GM23338 (cell line): ENCODE data around the gene U2SURP. TPM values are rescaled to one million over a fixed set of nuclear protein-coding genes. Genes with fewer than 3 reads are reported as not detected.
"Not testable (repeated sequence)": the region's sequence is repeated elsewhere in the genome, so short reads cannot be mapped to it uniquely, and the experiment has no call there.

Source experiments
- ATAC-seq: fragments of 200-7000 bp; cut with Tn5 transposase; 3 replicates; pipeline ENCODE4 v1.9.1; 2020
- DNase-seq: peaks from one replicate; pipeline ENCODE4 v3.0.0-alpha.2; 2015; ENCODE audit warnings: low spot score
- H2AFZ ChIP-seq: fragments of 200-600 bp; sonication (generic); 2 replicates; pipeline ENCODE4 v1.8.0; 2016; ENCODE audit warnings: antibody characterized with exemption, mild to moderate bottlenecking, moderate library complexity
- H3F3A ChIP-seq: fragments of 200-600 bp; sonication (generic); replicated peaks from 2 replicates; pipeline ENCODE4 v1.8.0; 2017; ENCODE audit warnings: antibody characterized with exemption, mixed run types, low read depth
- H3K27ac ChIP-seq: fragments of 200-600 bp; sonication (generic); 2 replicates; pipeline ENCODE4 v1.6.1; 2016; ENCODE audit warnings: low read depth
- H3K27me3 ChIP-seq: fragments of 200-600 bp; sonication (generic); 2 replicates; pipeline ENCODE4 v1.8.0; 2016; ENCODE audit warnings: mild to moderate bottlenecking, mixed run types, moderate library complexity; ENCODE audit not compliant: insufficient read depth
- H3K36me3 ChIP-seq: fragments of 200-600 bp; sonication (generic); 2 replicates; pipeline ENCODE4 v1.8.0; 2016; ENCODE audit warnings: mild to moderate bottlenecking; ENCODE audit not compliant: insufficient read depth
- H3K4me1 ChIP-seq: fragments of 200-600 bp; sonication (generic); 2 replicates; pipeline ENCODE4 v1.8.0; 2016; ENCODE audit warnings: mild to moderate bottlenecking, moderate library complexity; ENCODE audit not compliant: insufficient read depth
- H3K4me2 ChIP-seq: fragments of 200-600 bp; sonication (generic); 2 replicates; pipeline ENCODE4 v1.7.1; 2017; ENCODE audit warnings: mixed run types
- H3K4me3 ChIP-seq: fragments of 200-600 bp; sonication (generic); 2 replicates; pipeline ENCODE4 v1.6.1; 2016; ENCODE audit warnings: mixed run types
- H3K79me2 ChIP-seq: fragments of 200-600 bp; sonication (generic); replicated peaks from 2 replicates; pipeline ENCODE4 v1.8.0; 2017; ENCODE audit warnings: mild to moderate bottlenecking; ENCODE audit not compliant: insufficient read depth
- H3K9me2 ChIP-seq: fragments of 200-600 bp; sonication (generic); 2 replicates; pipeline ENCODE4 v1.8.0; 2017; ENCODE audit not compliant: insufficient read depth
- H4K20me1 ChIP-seq: fragments of 200-600 bp; sonication (generic); replicated peaks from 2 replicates; pipeline ENCODE4 v1.8.0; 2017; ENCODE audit warnings: mild to moderate bottlenecking; ENCODE audit not compliant: insufficient read depth
- H3K27ac Mint-ChIP-seq: 2 replicates; pipeline ENCODE4 v1.8.0; 2020; ENCODE audit warnings: inconsistent platforms, mild to moderate bottlenecking, moderate library complexity, mixed read lengths
- H3K27me3 Mint-ChIP-seq: 3 replicates; pipeline ENCODE4 v1.8.0; 2022; ENCODE audit warnings: low read depth, mild to moderate bottlenecking, moderate library complexity, mixed read lengths, inconsistent platforms; ENCODE audit not compliant: insufficient read depth, poor library complexity
- H3K36me3 Mint-ChIP-seq: 3 replicates; pipeline ENCODE4 v1.8.0; 2021; ENCODE audit warnings: low read depth, mild to moderate bottlenecking, inconsistent platforms, moderate library complexity, mixed read lengths
- H3K4me1 Mint-ChIP-seq: 3 replicates; pipeline ENCODE4 v1.8.0; 2020; ENCODE audit warnings: mild to moderate bottlenecking, inconsistent platforms, mixed read lengths
- H3K4me3 Mint-ChIP-seq: 3 replicates; pipeline ENCODE4 v1.8.0; 2021; ENCODE audit warnings: moderate library complexity, mild to moderate bottlenecking, inconsistent platforms, mixed read lengths
- H3K9me3 Mint-ChIP-seq: 3 replicates; pipeline ENCODE4 v1.8.0; 2020; ENCODE audit warnings: moderate library complexity, mild to moderate bottlenecking, inconsistent platforms, mixed read lengths
- CREB1 ChIP-seq: fragments of 250-450 bp; sonication (Bioruptor Pico); IDR thresholded peaks from 2 replicates; pipeline ENCODE4 v1.5.0; 2020; ENCODE audit warnings: low read depth, mild to moderate bottlenecking, moderate library complexity
- CTCF ChIP-seq, 2 experiments: fragments of 200-600 bp in 1 of 2; sonication (generic) in 1 of 2; conservative IDR thresholded peaks; 2 replicates each; pipeline versions ENCODE4 v1.5.1 to v1.6.1; 2016 to 2017; ENCODE audit warnings: antibody characterized with exemption in 2 of 2, low read depth in 2 of 2, mild to moderate bottlenecking in 2 of 2, moderate library complexity in 1 of 2
- EZH2 ChIP-seq: fragments of 200-600 bp; sonication (generic); IDR thresholded peaks from one replicate; pipeline ENCODE4 v1.8.0; 2017; ENCODE audit warnings: antibody characterized with exemption, mild to moderate bottlenecking, low read depth; ENCODE audit not compliant: unreplicated experiment
- EZH2phosphoT487 ChIP-seq: fragments of 200-600 bp; sonication (generic); IDR thresholded peaks from one replicate; pipeline ENCODE4 v1.8.1; 2018; ENCODE audit warnings: antibody characterized with exemption; ENCODE audit not compliant: unreplicated experiment
- JUNB ChIP-seq: IDR thresholded peaks from one replicate; pipeline ENCODE4 v1.6.1; 2016; ENCODE audit warnings: antibody characterized with exemption; ENCODE audit not compliant: unreplicated experiment
- NANOG ChIP-seq: IDR thresholded peaks from 2 replicates; pipeline ENCODE4 v1.6.1; 2016; ENCODE audit warnings: antibody characterized with exemption, borderline replicate concordance
- ZNF114 ChIP-seq: fragments of 250-450 bp; sonication (Bioruptor Pico); IDR thresholded peaks from 2 replicates; pipeline ENCODE4 v1.5.0; 2020; ENCODE audit warnings: mild to moderate bottlenecking, moderate library complexity
- polyA plus RNA-seq: library from polyadenylated mRNA; unstranded; fragments of >200 nt; fragmentation: Nextera tagmentation; extraction: Ambion mirVana; gene quantifications from 2 replicates; pipeline ENCODE4 v1.2.1, GENCODE V29; 2016
- total RNA-seq: library from RNA; depleted of rRNA; stranded (reverse); fragments of >200 nt; shearing (Covaris generic); gene quantifications from 2 replicates; pipeline ENCODE4 v1.2.3, GENCODE V29; 2014
- TF ChIP-seq, protein P1 (sequence below): IDR thresholded peaks from 2 replicates; pipeline ENCODE4 v1.6.1; 2016; ENCODE audit warnings: antibody characterized with exemption
- TF ChIP-seq, protein P2 (sequence below): IDR thresholded peaks from one replicate; pipeline ENCODE4 v1.6.1; 2018; ENCODE audit warnings: antibody characterized with exemption; ENCODE audit not compliant: unreplicated experiment
- TF ChIP-seq, protein P3 (sequence below): fragments of 250-450 bp; sonication (Bioruptor Pico); IDR thresholded peaks from 2 replicates; pipeline ENCODE4 v1.5.0; 2020; ENCODE audit warnings: mild to moderate bottlenecking, moderate library complexity

The U2SURP gene
- total and polyA plus RNA-seq, 2 experiments from 2014 or later: 116 to 372 TPM

- not testable (repeated sequence) for H4K20me1 ChIP-seq, H3K27ac Mint-ChIP-seq, H3K36me3 ChIP-seq, H3K36me3 Mint-ChIP-seq, H3K4me3 Mint-ChIP-seq, H3K79me2 ChIP-seq, ATAC-seq, H3K9me3 Mint-ChIP-seq, H3F3A ChIP-seq, H2AFZ ChIP-seq, H3K9me2 ChIP-seq, H3K4me2 ChIP-seq, H3K27me3 ChIP-seq, H3K27me3 Mint-ChIP-seq, DNase-seq, H3K4me3 ChIP-seq, H3K27ac ChIP-seq
- H3K4me1 Mint-ChIP-seq: peaks cover 22% of the 10 kb centered on the region
- peaks cover 22% of the 10 kb centered on the region for H3K4me1 ChIP-seq
These were observed 72.6 kb downstream of the U2SURP start for GRCh38 chr3:143073983-143074382.

DNA sequence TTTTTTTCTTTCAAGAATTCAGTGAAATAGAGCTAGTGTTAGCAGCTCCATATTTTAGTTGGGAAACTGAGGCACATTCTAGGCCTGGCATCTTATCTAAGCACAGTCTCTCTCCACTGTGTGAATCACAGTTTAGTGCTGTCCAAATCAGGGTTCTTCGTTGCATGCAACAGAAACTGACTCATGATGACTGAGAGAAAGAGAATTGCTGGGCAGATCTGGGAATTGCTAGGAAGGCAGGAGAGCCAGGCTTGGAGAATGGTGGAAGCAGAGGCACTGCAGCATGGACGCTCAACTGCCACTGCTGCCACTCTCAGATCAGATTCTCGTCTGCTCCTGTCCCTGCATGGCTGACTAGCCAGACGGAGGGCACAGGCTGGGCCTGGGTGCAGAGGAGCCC lies 77.5 kb downstream of the U2SURP start:
- Histone ChIP-seq H3K4me3 (no peak overlapping the region), H3K4me2 (no peak overlapping the region), H3K27ac (no peak overlapping the region), H3K9me2 (no peaks in the 10 kb centered on the region), H3F3A (no peaks in the 10 kb centered on the region), H3K4me1 (no peaks in the 10 kb centered on the region), H3K27me3 (no peaks in the 10 kb centered on the region), H4K20me1 (no peaks in the 10 kb centered on the region), H2AFZ (no peak overlapping the region), H3K36me3 (no peaks in the 10 kb centered on the region), H3K79me2 (no peaks in the 10 kb centered on the region)
- no peak overlapping the region for H3K27ac Mint-ChIP-seq
- ATAC-seq (no peak), DNase-seq (no peak)
- peaks cover 4% of the 10 kb centered on the region; the same call in 1 of the 3 replicates for H3K36me3 Mint-ChIP-seq
- H3K4me1 Mint-ChIP-seq: peaks cover 6% of the 10 kb centered on the region; the same call in 2 of the 3 replicates
- H3K9me3 Mint-ChIP-seq: peaks cover 4% of the 10 kb centered on the region
- peaks cover 2% of the 10 kb centered on the region for H3K27me3 Mint-ChIP-seq
- H3K4me3 Mint-ChIP-seq: no peak overlapping the region
- TF ChIP-seq, protein P1, sequence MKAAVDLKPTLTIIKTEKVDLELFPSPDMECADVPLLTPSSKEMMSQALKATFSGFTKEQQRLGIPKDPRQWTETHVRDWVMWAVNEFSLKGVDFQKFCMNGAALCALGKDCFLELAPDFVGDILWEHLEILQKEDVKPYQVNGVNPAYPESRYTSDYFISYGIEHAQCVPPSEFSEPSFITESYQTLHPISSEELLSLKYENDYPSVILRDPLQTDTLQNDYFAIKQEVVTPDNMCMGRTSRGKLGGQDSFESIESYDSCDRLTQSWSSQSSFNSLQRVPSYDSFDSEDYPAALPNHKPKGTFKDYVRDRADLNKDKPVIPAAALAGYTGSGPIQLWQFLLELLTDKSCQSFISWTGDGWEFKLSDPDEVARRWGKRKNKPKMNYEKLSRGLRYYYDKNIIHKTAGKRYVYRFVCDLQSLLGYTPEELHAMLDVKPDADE: no peak
- TF ChIP-seq EZH2phosphoT487 (no peak), EZH2 (no peak), JUNB (no peak), CREB1 (no peak), NANOG (no peak), ZNF114 (CRISPR knock-in tag) (no peak), CTCF (conservative IDR thresholded peaks at IDR 0.05; ENCODE audit: low read depth in 2 of 2) (no peak)
- TF ChIP-seq, protein P2, sequence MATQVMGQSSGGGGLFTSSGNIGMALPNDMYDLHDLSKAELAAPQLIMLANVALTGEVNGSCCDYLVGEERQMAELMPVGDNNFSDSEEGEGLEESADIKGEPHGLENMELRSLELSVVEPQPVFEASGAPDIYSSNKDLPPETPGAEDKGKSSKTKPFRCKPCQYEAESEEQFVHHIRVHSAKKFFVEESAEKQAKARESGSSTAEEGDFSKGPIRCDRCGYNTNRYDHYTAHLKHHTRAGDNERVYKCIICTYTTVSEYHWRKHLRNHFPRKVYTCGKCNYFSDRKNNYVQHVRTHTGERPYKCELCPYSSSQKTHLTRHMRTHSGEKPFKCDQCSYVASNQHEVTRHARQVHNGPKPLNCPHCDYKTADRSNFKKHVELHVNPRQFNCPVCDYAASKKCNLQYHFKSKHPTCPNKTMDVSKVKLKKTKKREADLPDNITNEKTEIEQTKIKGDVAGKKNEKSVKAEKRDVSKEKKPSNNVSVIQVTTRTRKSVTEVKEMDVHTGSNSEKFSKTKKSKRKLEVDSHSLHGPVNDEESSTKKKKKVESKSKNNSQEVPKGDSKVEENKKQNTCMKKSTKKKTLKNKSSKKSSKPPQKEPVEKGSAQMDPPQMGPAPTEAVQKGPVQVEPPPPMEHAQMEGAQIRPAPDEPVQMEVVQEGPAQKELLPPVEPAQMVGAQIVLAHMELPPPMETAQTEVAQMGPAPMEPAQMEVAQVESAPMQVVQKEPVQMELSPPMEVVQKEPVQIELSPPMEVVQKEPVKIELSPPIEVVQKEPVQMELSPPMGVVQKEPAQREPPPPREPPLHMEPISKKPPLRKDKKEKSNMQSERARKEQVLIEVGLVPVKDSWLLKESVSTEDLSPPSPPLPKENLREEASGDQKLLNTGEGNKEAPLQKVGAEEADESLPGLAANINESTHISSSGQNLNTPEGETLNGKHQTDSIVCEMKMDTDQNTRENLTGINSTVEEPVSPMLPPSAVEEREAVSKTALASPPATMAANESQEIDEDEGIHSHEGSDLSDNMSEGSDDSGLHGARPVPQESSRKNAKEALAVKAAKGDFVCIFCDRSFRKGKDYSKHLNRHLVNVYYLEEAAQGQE: no peak
- TF ChIP-seq, protein P3, sequence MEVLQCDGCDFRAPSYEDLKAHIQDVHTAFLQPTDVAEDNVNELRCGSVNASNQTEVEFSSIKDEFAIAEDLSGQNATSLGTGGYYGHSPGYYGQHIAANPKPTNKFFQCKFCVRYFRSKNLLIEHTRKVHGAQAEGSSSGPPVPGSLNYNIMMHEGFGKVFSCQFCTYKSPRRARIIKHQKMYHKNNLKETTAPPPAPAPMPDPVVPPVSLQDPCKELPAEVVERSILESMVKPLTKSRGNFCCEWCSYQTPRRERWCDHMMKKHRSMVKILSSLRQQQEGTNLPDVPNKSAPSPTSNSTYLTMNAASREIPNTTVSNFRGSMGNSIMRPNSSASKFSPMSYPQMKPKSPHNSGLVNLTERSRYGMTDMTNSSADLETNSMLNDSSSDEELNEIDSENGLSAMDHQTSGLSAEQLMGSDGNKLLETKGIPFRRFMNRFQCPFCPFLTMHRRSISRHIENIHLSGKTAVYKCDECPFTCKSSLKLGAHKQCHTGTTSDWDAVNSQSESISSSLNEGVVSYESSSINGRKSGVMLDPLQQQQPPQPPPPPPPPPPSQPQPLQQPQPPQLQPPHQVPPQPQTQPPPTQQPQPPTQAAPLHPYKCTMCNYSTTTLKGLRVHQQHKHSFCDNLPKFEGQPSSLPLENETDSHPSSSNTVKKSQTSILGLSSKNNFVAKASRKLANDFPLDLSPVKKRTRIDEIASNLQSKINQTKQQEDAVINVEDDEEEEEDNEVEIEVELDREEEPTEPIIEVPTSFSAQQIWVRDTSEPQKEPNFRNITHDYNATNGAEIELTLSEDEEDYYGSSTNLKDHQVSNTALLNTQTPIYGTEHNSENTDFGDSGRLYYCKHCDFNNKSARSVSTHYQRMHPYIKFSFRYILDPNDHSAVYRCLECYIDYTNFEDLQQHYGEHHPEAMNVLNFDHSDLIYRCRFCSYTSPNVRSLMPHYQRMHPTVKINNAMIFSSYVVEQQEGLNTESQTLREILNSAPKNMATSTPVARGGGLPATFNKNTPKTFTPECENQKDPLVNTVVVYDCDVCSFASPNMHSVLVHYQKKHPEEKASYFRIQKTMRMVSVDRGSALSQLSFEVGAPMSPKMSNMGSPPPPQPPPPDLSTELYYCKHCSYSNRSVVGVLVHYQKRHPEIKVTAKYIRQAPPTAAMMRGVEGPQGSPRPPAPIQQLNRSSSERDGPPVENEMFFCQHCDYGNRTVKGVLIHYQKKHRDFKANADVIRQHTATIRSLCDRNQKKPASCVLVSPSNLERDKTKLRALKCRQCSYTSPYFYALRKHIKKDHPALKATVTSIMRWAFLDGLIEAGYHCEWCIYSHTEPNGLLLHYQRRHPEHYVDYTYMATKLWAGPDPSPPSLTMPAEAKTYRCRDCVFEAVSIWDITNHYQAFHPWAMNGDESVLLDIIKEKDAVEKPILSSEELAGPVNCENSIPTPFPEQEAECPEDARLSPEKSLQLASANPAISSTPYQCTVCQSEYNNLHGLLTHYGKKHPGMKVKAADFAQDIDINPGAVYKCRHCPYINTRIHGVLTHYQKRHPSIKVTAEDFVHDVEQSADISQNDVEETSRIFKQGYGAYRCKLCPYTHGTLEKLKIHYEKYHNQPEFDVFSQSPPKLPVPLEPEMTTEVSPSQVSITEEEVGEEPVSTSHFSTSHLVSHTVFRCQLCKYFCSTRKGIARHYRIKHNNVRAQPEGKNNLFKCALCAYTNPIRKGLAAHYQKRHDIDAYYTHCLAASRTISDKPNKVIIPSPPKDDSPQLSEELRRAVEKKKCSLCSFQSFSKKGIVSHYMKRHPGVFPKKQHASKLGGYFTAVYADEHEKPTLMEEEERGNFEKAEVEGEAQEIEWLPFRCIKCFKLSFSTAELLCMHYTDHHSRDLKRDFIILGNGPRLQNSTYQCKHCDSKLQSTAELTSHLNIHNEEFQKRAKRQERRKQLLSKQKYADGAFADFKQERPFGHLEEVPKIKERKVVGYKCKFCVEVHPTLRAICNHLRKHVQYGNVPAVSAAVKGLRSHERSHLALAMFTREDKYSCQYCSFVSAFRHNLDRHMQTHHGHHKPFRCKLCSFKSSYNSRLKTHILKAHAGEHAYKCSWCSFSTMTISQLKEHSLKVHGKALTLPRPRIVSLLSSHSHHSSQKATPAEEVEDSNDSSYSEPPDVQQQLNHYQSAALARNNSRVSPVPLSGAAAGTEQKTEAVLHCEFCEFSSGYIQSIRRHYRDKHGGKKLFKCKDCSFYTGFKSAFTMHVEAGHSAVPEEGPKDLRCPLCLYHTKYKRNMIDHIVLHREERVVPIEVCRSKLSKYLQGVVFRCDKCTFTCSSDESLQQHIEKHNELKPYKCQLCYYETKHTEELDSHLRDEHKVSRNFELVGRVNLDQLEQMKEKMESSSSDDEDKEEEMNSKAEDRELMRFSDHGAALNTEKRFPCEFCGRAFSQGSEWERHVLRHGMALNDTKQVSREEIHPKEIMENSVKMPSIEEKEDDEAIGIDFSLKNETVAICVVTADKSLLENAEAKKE: no peak
